Measurements from ENCODE around the gene UAP1.

DNA sequence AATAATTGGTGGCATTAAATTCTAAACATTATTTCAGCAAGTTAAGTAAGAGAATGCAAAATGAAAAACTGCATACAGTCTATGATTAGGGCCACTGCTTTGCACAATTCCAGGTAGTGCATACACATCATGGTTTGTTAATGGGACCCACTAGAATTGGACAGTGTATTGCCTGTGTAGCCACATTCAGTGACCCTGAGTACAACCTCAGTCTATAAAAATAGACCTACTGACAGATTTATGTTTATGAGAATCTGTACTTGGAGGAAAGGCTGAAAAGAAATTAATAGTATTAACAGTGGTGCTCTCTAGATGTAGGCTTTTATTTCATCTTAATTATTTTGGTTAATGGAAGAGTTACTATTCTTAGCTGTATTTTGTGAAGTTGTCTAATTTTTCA lies 18.8 kb downstream of the UAP1 start:
- TF ChIP-seq, protein P1, sequence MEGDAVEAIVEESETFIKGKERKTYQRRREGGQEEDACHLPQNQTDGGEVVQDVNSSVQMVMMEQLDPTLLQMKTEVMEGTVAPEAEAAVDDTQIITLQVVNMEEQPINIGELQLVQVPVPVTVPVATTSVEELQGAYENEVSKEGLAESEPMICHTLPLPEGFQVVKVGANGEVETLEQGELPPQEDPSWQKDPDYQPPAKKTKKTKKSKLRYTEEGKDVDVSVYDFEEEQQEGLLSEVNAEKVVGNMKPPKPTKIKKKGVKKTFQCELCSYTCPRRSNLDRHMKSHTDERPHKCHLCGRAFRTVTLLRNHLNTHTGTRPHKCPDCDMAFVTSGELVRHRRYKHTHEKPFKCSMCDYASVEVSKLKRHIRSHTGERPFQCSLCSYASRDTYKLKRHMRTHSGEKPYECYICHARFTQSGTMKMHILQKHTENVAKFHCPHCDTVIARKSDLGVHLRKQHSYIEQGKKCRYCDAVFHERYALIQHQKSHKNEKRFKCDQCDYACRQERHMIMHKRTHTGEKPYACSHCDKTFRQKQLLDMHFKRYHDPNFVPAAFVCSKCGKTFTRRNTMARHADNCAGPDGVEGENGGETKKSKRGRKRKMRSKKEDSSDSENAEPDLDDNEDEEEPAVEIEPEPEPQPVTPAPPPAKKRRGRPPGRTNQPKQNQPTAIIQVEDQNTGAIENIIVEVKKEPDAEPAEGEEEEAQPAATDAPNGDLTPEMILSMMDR (conservative IDR thresholded peaks at IDR 0.05) = no peak
- TF ChIP-seq EZH2 (IDR thresholded peaks at IDR 0.05; ENCODE audit: low read depth) = no peak

Data from PC-9 (cell line).